CD4-positive, alpha-beta T cell treated with Interferon alpha-2 for 1 hour (primary cell): Measurements from ENCODE around the gene ELMO1.

Experiments used
- DNase-seq, 2 donors: peaks; one replicate each; pipeline ENCODE4 v3.0.0-alpha.2; 2020 to 2022

ELMO1 gene

DNA sequence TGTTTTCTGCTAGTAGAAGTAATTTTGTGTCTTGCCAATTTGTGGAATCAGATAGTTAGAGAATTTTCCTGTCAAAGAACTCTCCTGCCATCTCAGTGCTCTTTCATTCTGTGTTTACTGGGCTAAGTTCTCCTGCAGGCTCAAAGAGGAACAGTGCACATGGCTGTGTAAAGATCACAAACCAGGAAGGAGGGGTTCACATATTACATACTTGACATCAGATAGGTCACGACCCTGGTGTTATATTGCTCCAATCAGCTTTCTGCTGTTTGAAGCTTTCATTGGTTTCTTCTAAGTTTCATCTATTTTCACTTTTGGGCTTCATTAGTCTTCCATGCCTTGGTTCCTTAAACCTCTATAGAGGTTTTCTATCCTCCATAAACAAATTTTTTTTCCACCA is 13.5 kb upstream of the ELMO1 start:
- DNase-seq, result no peak

DNA sequence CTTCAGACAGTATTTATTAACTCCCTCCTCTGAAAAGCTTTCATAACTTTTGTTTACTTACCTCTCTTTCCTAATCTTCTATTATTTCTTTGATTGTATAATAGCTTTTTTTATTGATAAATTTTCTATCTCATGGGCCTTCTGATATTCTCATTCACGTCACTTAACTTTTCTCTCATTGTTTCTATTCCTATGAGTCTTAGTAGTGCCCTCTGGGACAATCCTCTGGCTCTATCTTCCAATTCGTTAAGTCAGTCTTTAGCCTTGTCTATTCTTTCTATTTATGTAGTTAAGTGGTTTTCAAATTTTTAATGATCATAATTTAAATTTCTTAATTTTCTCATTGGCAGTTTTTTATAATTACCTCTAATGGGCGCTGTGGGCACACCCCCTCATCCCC is 6.4 kb upstream of the ELMO1 start:
- DNase-seq, result no peak

DNA sequence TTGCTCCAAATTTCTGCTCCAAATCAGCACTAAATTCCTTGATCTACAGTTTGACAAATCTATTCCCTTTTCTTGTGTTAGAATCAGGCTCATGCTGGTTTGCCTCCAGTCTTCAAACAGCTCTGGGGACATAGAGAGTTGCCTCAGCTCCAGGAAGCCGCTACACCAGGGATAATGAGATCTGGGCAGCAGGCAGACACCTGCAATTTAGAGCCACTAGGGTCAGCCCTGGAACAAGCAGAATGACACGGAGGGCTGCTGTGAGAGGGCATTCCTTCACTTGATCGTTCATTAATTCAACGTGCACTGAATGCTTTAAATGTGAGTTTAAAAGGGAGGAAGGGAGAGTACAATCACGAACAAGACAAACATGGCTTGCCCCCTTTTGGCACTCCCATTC is 3.7 kb upstream of the ELMO1 start:
- no peak for DNase-seq

DNA sequence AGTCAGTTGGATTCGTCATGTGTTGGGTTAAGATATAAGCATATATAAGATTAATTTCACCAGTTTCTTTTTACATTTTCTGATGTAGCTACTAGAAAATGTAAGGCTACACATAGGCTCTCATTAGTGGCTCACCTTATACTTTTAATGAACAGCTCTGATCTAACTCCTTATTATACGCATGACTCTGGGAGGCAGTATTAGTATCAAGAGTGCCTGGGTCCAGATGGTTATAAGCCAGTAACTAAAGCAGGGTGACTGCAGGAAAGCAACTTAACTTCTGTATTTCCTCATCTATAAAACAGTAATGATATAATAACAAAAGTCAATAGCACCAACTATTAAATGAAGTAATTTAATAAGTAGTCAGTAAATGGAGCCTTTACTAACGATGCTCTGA is 1.4 kb upstream of the ELMO1 start:
- no peak for DNase-seq

DNA sequence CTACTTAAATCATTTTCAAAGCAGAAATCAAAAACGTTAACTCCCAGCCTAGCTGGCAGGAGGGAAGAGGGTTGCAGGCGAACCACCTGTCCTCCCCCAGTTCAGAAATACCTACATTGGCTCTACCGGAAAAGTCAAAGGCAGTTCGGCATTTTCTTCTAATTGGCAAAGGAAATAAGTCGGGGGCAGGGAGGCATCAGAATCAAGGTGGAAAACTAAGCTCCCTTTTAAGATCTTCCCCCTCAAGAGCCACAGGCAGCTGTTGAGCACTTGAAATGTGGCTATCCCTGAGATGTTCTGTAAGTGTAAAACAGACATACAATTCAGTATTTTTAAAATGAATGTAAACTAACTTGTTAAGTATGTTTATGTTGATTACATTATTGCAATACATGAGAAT is 957 bp upstream of the ELMO1 start:
- peak in 1 of 2 donors; percentile 33 for DNase-seq

DNA sequence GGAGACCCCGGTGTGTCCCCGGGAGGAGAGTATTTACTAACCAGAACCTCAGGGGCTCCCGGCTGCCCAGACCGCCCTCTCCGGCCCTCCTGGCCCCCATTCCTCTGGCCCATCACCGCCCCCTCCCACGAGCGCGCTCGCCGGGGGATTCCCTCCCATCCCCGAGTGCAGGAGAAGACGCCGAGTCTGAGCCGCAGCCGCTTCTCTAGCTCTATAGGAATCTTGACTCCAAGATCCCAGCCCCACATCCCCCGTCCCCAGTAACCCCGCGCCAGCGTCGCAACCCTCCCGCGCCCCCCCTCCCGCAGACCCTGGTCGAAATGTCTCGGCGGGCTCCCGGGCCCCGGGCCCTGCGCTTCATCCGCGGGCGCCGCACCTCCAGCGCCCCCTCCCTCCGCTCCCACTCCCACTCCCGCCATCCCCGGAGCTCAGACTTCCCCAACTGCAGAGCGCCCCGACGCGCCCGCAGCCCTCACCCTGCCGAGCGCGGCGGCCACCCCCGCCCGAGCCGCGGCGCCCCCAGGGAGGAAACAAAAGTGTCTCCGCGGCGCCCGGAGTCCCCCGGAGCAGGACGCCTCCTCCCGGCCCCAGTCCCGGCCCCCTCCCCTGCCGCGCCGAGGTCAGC is 541 bp downstream of the ELMO1 start:
- DNase-seq, result peak in 1 of 2 donors; percentile 16

DNA sequence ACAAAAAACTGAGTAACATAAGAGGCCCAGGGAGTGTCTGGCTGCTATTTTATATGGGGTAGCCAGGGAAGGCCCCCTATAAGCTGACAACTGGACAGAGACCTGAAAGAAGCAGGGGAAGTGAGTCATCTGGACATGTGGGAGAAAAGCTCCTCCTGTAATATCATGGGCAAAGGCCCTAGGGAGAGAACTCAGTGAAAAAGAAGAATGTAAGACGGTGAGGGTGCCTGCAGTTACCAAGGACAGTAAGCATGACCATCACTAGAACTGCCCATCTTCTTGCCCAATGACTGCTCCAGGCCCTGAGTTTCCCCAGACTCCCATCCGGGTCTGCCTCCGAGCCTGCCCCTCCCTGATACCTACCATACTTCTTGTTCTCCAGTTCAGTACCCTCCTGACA is 2.3 kb downstream of the ELMO1 start:
- DNase-seq, result no peak

DNA sequence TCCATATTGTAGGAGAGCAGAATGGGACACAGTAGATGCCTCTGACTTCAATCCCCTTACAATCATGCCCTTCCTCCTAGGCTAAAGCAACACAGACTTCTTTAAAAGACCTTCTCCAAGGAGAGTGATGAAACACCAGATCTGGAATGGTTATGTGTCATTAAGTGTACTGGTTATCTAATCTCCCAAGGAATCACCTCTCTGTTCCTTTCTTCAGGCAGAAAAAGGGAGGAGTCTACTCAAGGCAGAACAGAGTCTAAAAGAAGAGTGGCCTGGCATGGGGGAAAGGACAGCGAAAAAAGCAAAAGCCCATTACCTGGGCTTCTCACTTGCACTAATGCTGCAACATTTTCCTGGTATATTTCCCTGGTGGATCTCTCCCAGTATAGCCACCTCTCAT is 2.9 kb downstream of the ELMO1 start:
- no peak for DNase-seq

DNA sequence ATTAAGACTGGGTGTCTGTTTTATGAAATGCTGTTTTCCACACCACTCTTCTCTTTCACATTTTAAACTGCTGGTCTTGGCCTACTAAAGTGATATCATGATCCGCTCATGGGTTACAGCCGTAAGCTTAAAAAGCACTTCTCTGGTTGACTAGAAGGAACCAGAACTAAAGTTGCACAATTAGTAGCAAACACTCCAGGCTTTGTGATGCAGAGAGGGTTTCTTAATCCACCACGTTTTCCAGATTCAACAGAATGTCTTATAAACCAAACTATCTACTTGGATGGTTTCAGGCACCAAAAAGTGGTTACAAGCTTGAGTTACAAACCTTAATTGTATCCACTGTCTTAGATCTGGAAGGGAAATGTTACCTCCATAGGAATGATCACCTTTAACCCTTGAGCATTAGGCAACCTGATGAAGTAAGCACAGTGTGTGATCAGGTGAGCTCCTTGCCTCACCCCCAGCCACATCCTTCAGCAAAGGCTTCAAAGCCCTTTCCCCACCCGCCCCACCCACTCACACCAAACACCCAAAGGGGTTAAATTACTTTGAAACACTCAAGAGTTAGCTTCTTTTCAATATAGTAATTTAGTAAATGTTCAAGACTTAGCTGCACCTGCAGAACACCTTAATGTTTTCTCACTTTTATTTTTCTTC is 3.5 kb downstream of the ELMO1 start:
- DNase-seq, result no peak

DNA sequence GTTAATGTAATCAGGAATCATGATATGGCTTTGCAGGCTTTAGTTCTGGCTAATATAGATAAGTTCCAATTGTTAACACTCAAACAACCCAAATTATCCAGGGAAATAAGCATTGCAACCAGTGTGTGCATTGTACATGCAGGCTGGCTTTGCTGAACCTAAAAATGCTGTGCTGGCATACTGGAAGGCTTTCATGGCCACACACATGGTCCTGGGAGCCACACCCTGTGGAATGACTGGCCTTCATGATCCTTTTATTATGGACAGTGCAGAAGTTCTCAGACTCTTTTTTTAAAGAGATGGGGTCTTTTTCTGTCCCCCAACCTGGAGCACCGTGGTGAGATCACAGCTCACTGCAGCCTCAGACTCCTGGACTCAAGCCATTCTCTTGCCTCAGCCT is 5.0 kb downstream of the ELMO1 start:
- DNase-seq, result no peak

DNA sequence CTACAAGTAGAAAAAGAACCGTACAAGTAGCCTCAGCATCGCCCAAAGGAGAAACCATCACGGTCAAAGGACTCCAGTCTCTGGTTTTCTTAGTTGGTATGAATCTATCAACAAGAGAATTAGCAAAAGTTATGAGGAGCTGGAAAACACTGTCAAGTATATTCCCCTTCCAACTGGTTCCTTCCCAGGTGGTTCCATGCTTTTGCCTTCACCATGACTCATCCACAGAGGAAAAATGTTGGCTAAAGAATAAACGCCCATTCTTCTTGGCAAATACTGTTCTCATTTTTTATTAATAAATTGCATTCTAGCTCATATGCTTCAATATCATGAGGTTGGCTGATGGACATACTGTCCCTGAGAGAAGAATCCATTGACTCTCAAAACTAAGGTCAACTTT is 6.4 kb downstream of the ELMO1 start:
- DNase-seq, result no peak

DNA sequence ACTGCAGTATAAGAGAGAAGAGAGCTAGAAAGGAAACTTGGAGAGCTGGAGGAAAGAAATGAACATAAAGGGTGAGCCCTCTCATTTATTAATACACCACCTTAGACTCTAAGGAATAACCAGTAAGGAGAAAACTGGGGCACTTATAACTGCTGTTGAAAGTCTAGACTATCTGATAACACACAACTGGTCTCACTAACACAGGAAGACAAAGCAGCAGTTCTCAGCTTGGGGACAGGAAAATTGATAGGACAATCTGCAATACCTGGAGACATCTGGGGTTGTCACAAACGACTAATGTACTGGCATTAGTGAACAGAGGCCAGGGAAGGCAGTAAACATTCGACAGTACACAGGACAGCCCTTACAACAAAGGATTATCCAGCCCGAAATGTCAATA is 6.8 kb downstream of the ELMO1 start:
- DNase-seq, result no peak

DNA sequence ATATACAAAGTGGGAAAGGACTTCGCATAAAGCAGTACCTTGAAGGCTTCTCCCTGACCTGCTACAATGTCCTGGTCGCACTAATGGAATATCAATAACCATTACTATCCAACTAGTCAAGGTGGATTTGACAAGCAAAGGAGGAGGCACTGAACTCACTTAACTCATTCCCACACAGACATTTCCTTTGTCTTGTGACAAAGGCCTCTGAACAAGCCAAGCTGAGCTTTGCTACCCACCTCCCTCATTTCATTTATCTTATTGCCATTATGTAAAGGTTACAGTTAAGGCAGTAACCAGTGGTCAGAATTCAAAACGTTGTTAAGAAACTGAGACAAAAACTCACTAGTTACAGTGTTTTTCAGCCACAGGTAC is 7.3 kb downstream of the ELMO1 start:
- DNase-seq, result no peak

DNA sequence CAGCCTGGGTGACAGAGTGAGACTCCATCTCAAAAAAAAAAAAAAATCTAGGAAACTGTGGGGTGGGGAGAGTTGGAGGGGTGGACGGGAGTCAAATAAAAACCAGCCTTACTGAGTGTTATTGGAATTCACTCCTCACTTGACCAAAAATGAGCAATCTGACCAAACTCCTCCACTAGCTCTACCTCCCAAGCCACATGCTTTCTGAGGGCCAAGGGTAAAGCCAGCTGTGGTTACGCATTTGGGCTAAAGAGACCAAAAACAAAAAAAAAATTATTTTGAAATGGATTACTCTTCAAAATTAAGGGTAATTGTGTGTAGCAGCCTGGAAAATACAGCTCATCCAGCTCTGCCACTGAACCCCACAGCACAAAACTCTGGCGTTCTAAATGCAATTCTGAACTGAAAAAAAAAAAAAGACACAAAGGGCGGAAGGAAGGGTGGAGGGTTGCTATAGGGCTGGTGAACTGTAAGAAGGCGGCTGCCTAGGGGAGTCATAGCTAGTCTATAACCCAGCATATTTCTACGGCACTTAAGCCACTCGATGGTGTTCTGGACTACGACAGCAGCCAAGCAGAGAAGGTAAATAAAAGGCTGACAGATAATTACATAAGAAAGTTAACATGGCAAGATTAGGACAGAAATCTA is 7.8 kb downstream of the ELMO1 start:
- peak; percentile 13 to 33 for DNase-seq

DNA sequence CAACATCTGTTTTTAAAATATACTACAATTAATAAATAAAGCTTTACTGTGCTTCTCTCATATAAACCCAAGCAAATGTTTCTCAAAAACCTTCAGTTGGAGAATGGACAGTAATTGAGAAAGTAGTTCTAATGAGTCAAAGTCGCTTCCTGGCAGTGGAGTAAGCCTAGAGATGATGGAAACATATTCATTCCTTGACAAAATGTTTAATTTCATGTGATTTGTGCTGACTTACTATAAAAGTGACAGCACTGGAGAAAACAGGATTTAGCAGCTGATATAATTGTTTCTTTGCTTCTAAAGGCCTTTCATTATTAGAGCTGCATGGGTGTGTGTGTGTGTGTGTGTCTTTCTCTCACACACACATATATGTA is 9.0 kb downstream of the ELMO1 start:
- DNase-seq, result no peak

DNA sequence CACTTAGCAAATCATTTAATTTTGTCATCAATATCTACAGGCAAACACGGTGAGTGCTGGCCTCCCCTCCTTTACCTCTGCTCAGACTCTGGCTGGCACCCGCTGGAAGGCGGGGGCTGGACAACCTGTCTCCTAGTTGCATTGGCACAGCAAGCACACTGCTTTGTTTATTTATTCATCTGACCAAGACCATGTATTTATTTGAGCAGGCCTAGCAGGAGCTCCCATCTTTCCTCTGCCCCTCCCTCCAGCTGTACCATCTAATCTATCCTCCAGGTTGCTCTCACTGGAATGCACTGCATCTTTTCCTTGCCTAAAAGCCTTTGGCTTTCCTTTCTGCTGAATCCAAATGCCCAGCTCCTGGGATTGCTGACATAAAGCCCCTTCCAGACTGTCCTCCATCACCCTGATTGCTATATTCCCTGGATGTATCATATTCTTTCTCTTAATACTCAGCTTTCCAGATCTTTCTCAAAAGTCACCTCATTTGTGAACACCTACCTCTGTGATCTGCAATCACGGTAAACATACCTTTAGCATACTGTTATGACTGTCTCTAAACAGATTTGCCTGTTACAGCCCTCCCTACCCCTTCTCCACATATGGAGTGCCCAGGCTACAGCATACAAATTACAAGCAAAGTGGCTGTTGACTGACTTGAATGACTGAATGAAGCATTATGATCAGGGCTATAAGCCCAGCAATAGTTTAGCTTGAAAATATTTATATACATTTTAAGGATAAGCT is 9.6 kb downstream of the ELMO1 start:
- no peak for DNase-seq

DNA sequence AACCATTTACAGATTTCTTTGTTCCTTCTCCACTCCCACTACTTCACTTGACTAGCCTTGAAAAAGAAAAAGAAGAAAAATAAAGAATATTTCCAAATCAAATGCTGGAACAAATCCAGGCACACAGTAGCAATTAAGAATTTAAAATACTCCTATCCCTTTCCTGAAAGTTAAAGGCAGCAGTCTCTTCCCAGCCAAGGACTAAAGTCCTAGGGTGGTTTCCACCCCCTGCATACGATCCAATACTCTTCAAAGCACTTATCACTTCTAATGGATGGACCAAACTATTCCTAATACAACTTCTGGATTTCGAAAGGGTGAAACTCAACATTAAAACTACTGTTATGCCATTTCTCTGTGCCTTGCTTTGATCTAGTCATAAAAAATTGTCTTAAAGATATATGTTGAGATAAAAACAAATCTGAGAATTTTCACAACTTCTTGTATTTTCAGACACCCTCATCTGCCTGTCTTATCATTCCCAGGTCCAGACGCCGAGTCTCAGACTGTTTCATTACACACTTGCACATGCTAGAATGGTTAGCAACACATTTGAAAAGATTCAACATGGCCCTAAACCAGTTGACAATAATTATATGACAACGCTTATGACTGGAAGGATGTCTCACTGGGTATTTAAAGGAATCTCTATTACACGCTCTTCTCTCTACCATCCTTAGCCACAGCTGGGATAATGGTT is 13.4 kb downstream of the ELMO1 start:
- no peak for DNase-seq

DNA sequence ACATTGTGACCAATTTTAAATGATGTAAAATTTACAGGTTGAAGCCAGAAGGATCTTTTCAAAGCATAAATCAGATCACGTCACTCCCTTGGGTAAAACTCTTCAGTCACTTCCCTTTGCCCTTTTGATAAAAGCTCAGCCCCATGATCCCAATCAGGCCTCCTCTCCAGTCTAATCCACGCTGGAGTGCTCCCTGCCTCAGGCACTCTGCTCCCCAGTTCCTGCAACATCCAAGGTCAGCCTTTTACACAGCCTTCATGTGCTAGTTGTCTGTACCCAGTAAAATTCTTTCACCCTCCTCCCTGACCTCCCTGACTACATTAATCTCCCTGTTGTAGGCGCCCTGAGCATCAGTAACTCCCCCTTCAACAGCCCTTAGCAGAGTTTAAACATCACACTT is 14.1 kb downstream of the ELMO1 start:
- no peak for DNase-seq

DNA sequence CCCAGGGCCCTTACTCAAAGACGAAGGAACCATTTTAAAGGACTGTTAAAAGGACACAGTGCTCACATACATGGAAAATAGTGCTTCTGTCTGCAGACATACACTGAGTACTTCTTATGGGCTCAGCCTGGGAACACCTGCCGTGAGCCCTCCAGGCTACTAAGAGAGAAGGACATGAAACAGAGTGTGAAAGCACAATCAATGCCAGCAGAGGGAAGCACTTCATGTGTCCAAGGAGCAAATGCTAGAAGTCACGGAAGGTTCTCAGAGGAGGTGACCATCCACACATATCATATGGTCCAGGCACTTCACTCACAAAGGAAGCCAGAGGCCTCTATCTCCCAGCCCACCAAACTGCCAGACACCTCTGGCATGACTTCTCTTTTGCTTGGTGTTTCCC is 15.5 kb downstream of the ELMO1 start:
- no peak for DNase-seq

DNA sequence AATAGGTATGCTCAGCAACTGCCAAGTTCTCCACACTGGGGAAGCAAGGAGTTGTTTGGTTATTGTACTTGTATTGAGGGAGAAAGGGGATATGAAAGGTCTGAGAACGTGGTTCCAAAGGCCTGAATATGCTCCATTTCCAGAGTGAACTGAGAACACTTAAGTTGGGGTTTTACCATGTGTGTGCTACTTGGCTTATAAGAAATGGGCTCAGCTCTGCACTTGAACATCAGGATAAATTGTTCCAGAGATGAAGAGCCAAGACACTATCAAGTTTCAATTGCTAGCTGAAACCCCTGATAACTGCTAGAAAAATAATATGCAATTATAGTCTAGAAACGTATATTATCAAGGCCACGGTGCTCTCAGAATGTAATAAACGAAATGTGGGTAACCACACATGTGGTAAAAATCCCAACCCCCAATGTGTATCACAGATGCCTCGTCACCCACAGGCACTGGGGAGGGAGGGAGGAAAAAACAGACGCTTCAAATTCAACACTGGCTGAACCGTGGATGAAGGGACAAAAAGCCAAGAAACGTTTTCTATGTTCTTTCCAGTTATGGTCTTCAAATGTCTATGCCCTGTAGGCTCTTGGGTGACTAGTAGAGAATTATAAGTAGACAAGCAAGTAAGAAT is 16.3 kb downstream of the ELMO1 start:
- peak in 1 of 2 donors; percentile 33 for DNase-seq

DNA sequence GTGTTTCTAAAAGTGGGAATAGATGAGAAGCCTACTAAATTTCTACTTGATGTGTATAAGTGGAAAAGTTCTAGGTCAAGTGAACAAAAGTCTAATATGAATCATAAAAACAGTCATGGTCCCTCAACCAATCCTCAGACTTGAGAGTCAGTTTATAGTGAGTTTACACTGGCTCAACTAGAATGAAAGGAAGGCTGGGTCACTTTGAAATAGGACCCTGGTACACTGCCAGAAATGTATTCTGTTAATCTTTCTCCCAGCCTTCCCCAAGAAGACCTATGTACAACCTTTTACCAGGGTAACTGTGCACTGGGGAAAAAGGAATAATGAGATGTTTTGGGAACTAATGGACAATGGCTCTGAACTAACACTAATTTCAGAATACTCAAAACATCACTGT is 17.3 kb downstream of the ELMO1 start:
- DNase-seq, result no peak

DNA sequence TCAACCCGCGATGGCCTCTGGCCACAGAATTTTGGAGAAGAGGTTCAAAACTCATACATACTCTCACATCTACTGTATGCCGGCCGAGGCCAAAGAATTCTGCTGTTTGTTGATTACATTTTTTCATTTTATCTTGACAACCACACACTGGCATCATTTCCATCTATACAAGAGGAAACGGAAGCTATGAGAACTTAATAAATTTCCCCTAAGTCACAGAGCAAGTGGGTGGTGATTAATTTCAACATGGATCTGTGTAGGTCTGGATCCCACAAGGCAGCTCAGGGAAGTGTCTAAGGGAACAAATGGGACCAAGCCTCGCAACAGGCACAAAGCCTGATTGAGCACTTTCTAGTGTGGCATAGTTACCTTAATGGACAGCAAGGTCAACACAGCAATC is 18.0 kb downstream of the ELMO1 start:
- no peak for DNase-seq

DNA sequence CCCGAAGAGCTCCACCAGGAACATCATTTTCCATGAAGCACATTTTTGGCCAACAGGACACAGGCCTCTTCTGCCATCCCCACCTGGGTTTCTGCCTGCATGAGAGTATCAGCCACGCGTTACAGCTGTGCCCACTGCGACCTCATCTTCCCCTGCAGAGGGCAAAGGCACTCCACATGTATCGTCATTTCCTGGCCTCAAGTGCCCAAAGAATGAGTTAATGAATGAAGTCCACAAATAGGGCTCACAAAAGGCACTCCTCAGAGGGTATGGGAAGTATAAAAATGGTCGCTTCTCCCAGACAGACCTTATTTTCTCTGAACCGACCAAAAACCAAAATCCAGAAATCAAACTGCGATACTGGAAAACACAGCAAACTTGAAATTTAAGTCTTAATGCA is 18.5 kb downstream of the ELMO1 start:
- no peak for DNase-seq
